HG03039 (cell line): ENCODE measurements around the gene PCDHA13.
"Not testable (repeated sequence)": the region's sequence is repeated elsewhere in the genome, so short reads cannot be mapped to it uniquely, and the experiment has no call there.

ENCODE experiments used
- ATAC-seq: cut with Tn5 transposase; IDR thresholded peaks from one replicate; pipeline ENCODE4 v1.9.1; 2021; ENCODE audit warnings: mild to moderate bottlenecking, moderate library complexity; ENCODE audit not compliant: unreplicated experiment

Gene PCDHA13

DNA sequence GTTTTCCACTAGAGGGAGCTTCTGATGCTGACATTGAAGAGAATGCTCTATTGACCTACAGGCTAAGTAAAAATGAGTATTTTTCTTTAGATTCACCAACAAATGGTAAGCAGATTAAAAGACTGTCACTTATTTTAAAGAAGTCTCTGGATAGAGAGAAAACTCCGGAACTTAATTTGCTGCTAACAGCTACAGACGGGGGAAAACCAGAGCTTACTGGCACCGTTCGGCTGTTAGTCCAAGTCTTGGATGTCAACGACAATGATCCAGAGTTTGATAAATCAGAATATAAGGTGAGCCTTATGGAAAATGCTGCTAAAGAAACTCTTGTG lies 12.4 kb upstream of the PCDHA13 start:
- no peak for ATAC-seq

DNA sequence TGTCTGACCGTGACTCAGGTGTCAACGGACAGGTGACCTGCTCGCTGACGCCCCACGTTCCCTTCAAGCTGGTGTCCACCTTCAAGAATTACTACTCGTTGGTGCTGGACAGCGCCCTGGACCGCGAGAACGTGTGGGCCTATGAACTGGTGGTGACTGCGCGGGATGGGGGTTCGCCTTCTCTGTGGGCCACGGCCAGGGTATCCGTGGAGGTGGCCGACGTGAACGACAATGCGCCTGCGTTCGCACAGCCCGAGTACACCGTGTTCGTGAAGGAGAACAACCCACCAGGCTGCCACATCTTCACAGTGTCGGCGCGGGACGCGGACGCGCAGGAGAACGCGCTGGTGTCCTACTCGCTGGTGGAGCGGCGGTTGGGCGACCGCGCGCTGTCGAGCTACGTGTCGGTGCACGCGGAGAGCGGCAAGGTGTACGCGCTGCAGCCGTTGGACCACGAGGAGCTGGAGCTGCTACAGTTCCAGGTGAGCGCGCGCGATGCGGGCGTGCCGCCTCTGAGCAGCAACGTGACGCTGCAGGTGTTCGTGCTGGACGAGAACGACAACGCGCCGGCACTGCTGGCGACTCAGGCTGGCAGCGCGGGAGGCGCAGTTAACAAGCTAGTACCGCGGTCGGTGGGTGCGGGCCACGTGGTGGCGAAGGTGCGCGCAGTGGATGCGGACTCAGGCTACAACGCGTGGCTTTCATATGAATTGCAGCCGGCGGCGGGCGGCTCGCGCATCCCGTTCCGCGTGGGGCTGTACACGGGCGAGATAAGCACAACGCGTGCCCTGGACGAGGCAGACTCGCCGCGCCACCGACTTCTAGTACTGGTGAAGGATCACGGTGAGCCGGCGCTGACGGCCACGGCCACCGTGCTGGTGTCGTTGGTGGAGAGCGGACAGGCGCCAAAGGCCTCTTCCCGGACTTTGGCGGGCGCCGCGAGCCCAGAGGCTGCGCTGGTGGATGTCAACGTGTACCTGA lies 11.4 kb upstream of the PCDHA13 start:
- ATAC-seq: no peak

DNA sequence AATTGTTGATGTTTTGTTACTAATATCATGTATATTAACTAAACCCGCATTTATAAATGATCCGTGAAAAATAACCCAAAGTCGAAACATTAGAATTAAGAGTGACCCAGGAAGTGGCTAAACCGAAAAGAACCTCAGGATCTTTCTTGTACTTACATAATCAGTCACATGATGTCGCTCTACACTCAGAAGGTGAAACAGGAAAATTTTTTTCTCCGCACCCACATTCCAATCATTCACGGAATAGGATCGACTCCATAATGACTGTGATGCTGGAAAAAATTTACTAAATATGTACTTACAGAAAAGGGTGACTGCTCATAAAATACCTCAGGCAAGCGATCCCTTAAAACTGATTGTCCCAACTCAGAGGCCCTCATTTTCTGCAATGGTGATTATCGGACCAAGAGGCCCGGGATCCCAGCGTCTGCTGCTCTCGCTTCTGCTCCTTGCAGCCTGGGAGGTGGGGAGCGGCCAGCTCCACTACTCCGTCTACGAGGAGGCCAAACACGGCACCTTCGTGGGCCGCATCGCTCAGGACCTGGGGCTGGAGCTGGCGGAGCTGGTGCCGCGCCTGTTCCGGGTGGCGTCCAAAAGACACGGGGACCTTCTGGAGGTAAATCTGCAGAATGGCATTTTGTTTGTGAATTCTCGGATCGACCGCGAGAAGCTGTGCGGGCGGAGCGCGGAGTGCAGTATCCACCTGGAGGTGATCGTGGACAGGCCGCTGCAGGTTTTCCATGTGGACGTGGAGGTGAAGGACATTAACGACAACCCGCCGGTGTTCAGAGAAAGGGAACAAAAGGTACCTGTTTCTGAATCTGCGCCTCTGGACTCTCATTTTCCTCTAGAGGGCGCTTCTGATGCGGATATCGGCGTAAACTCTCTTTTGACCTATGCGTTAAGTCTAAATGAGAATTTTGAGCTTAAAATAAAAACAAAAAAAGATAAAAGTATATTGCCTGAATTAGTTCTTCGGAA lies 6.5 kb upstream of the PCDHA13 start, which contains the start of gene PCDHA12:
PCDHA12 (plus strand) TSS at position 224 of the 981 bp plus-strand sequence; CDS start at position 389, 165 bp downstream.
- ATAC-seq: no peak

DNA sequence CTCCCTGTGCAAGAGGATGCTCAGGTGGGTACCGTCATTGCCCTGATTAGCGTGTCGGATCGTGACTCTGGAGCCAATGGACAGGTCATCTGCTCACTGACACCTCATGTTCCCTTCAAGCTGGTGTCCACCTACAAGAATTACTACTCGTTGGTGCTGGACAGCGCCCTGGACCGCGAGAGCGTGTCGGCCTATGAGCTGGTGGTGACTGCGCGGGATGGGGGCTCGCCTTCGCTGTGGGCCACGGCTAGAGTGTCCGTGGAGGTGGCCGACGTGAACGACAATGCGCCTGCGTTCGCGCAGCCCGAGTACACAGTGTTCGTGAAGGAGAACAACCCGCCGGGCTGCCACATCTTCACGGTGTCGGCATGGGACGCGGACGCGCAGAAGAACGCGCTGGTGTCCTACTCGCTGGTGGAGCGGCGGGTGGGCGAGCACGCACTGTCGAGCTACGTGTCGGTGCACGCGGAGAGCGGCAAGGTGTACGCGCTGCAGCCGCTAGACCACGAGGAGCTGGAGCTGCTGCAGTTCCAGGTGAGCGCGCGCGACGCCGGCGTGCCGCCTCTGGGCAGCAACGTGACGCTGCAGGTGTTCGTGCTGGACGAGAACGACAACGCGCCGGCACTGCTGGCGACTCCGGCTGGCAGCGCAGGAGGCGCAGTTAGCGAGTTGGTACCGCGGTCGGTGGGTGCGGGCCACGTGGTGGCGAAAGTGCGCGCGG lies 5.2 kb upstream of the PCDHA13 start:
- ATAC-seq: not testable (repeated sequence)

DNA sequence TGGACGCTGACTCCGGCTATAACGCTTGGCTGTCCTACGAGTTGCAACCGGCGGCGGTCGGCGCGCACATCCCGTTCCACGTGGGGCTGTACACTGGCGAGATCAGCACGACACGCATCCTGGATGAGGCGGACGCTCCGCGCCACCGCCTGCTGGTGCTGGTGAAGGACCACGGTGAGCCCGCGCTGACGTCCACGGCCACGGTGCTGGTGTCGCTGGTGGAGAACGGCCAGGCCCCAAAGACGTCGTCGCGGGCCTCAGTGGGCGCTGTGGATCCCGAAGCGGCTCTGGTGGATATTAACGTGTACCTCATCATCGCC lies 4.7 kb upstream of the PCDHA13 start:
- ATAC-seq: no peak

DNA sequence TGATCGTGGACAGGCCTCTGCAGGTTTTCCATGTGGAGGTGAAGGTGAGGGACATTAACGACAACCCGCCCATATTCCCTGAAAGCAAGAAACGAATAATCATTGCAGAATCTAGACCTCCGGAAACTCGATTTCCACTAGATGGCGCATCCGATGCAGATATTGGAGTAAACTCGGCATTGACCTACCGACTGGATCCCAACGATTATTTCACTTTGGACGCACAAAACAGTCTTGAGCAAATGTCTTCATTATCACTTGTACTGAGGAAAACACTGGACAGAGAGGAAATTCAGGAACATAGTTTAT lies 621 bp downstream of the PCDHA13 start:
- no peak for ATAC-seq

DNA sequence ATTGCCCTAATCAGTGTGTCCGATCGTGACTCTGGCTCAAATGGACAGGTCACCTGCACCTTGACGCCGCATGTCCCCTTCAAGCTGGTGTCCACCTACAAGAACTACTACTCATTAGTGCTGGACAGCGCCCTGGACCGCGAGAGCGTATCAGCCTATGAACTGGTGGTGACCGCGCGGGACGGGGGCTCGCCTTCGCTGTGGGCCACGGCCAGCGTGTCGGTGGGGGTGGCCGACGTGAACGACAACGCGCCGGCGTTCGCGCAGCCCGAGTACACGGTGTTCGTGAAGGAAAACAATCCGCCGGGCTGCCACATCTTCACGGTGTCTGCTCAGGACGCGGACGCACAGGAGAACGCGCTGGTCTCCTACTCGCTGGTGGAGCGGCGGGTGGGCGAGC lies 1.4 kb downstream of the PCDHA13 start:
- ATAC-seq: no peak

DNA sequence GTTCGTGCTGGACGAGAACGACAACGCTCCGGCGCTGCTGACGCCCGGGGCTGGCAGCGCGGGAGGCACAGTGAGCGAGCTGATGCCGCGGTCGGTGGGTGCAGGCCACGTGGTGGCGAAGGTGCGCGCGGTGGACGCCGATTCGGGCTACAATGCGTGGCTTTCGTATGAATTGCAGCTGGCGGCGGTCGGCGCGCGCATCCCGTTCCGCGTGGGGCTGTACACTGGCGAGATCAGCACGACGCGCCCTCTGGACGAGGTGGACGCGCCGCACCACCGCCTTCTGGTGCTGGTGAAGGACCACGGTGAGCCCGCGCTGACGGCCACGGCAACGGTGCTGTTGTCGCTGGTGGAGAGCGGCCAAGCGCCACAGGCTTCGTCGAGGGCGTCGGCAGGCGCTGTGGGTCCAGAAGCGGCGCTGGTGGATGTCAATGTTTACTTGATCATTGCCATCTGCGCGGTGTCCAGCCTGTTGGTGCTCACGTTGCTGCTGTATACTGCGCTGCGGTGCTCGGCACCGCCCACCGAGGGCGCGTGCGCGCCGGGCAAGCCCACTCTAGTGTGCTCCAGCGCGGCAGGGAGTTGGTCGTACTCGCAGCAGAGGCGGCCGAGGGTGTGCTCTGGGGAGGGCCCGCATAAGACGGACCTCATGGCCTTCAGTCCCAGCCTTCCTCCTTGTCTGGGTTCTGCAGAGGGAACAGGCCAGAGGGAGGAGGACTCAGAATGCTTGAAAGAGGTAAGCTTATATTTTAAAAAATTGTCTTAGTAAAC lies 2.2 kb downstream of the PCDHA13 start:
- no peak for ATAC-seq

DNA sequence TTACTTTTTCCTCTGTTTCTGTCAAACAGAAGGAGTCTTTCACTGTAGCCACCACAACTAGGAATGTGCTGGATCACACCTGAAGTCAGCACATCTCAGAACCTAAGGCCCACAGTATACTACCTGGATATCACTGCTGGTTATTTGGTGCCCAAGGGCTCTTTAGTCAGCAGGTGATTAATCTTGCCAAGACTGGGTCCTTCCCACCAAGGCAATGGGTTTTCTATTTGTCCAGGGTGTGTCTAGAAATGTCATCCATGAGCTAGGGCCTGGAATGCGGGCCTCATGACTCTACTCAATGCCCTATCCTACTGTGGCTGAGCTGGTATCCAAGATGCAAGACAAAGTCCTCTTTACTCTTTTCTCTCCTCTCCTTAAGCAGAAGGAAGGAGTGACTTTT lies 34.4 kb downstream of the PCDHA13 start:
- no peak for ATAC-seq

DNA sequence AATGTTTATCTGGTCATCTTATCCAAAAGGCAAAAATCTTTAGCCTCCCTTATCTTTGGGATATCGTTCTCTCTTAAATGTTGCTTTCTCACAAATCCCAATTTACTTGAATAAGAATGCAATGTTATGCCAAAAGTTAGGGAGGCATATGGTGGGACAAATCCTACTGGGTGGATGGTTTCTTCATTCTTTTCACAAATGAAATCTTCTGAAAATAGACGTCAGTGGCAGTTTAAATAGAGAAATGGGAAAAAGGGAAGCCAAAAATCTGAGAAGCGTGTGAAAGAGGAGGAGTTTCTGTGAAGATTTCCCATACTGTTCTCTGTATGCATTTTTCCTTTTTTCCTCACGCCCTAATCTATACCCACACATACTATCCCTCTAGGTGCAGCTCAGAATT lies 41.7 kb downstream of the PCDHA13 start:
- ATAC-seq: no peak

DNA sequence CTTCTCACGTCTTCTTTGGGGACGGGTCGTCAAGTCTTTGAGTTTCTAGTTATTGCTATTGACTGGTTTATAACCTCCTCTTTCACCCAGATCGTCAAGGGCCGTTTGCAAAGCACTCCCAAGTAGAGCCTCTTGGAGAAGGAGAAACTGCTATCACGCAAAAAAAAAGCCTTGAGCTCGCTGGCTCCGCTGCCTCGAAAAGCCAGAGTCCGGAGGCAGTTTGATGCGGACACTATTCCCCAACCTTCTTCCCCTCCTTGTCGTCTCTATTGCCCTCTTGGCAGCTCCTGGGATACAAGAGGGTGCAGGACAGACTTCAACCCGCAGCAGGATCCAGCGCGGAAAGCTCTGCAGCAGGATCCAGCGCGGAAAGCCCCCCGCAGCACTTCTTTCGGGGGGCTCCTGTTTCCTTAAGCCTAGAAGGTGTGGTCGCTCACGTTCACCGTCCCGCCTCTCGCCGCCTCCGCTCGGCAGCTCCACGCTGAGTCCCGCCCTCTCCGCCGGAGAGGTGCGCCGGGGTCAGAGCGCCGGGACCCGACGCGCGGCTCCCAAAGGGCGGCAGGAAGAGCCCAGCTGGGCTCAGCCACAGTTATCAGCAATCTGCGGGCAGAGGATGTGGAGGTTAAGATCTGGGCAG lies 44.0 kb downstream of the PCDHA13 start, which contains the start of gene PCDHAC1:
PCDHAC1 (plus strand) TSS at position 494 of the 637 bp plus-strand sequence. CDS start 594 bp downstream, outside the sequence.
- no peak for ATAC-seq

DNA sequence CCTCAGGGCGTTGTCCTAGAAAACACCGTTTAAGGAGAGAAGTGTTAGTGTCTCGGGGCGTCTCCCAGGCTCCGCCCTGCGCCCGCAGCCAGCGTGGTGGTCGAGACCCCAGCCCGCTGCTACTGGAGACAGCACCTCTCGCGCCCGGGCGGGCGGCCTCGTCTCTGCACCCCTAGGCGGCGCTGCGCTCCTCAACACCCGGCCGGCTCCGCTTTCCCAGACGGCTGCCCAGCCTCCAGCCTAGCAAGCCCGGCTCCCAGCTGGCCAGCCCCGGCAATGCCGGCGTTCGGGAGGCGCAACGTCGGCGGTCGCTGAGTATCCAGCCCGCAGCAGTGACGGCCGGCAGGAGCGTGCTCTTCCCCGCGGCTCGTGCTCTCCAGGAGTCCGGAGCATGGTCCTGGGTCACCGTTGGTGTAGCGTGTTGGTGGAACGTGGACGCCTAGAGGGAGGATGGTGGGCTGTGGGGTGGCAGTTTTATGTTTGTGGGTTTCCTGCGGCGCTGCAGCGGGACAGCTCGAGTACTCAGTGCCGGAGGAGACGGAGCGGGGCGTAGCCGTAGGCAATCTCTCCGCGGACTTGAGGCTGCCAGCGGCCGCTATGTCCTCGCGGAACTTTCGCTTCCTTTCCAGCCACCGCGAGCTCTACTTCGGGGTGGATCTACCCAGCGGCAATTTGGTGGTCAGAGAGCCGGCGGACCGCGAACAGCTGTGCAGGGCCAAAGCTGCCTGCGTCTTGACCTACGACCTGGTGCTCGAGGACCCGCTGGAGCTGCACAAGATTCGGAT lies 44.7 kb downstream of the PCDHA13 start:
- ATAC-seq: no peak

DNA sequence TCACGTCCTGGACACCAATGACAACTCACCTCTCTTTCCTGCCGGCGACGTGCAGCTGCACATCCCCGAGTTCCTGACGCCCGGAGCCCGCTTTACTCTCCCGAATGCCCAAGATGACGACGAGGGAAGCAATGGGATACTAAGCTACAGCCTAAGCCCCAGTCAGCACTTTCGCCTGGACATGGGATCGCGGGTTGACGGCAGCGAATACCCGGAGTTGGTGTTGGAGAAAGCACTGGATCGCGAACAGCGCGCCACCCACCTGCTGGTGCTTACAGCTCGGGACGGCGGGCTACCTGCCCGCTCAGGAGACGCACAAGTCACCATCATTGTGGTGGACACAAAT lies 45.3 kb downstream of the PCDHA13 start:
- ATAC-seq: no peak
